HG03575 (cell line): Measurements from ENCODE around the gene EYS.
"Not testable (repeated sequence)": the region's sequence is repeated elsewhere in the genome, so short reads cannot be mapped to it uniquely, and the experiment has no call there.

Source experiments
- ATAC-seq: cut with Tn5 transposase; IDR thresholded peaks from one replicate; pipeline ENCODE4 v1.9.1; 2021; ENCODE audit not compliant: unreplicated experiment, insufficient number of reproducible peaks, low FRiP score; ENCODE audit errors: extremely low read depth

Gene EYS

DNA sequence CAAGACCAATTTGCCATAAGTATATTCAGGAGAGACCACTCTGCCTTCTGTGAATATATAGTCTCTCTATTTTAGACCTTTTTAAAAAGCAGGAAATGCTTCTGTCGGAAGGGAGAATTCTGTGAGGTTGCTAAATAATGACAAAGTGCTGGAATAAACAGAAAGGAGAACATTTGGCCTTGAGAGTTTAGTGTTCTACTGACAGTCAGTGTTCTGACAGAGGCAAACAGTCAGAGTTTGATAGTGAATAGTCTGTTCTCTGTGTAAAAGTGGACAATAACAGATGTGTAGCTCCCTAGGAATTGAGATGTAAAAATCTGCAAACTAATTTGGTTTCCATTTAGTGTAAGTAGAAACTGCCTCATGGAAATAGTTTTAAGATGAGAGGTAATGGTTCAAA is 1850.8 kb downstream of the EYS start:
- no peak for ATAC-seq

DNA sequence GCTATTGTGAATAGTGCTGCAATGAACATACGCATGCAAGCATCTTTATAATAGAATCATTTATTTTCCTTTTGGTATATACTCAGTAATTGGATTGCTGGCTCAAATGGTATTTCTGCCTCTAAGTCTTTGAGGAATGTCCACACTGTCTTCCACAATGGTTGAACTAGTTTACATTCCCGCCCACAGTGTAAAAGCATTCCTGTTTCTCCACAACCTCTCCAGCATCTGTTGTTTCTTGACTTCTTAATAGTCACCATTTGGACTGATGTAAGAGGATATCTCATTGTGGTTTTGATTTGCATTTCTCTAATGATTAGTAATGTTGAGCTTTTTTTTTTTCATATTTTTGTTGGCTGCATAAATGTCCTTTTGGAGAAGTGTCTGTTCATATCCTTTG is 1862.7 kb downstream of the EYS start:
- ATAC-seq: no peak

DNA sequence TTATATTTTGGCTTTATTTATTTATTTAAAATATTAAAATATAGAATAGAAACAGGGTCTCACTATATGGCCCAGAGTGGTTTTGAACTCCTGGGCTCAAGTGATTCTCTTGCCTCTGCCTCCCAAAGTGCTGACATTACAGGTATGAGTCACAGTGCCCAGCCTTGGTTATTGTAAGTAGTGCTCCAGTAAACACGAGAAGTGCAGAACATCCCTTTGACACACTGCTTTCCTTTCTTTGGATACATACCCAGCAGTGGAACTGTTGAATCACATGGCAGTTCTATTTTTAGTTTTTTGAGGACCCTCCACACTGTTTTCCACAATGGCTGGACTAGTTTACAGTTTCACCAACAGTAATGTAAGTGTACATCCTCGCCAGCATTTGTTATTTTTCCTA is 1867.5 kb downstream of the EYS start:
- ATAC-seq: no peak

DNA sequence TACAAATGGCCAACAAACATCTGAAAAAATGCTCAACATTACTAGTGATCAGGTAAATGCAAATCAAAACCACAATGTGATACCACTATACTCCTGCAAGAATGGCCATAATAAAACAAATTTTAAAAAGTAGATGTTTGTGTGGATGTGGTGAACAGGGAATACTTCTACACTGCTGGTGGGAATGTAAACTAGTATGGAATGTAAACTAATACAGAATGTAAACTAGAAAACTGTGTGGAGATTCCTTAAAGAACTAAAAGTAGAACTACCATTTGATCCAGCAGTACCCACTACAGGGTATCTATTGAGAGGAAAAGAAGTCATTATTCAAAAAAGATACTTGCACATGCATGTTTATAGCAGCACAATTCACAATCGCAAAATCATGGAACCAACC is 1878.3 kb downstream of the EYS start:
- ATAC-seq: not testable (repeated sequence)

DNA sequence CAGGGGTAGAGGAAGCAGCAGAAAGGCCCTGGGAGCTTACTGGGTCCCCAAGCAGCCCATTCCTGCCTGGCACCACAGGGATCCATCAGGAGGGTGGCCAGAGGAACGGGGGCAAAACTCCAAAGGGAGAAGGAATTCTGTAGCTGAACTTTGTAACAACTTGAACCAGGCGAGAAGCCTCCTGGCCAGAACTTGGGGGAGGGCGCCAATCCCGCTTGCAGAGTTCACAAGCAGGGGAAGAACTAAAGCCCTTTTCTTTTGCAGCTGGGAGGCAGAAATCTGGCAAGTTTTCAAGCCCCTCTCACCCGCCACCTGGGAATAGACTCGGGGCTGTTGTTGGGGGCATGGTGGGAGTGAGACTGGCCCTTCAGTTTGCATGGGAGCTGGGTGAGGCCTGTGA is 1882.3 kb downstream of the EYS start:
- no peak for ATAC-seq

DNA sequence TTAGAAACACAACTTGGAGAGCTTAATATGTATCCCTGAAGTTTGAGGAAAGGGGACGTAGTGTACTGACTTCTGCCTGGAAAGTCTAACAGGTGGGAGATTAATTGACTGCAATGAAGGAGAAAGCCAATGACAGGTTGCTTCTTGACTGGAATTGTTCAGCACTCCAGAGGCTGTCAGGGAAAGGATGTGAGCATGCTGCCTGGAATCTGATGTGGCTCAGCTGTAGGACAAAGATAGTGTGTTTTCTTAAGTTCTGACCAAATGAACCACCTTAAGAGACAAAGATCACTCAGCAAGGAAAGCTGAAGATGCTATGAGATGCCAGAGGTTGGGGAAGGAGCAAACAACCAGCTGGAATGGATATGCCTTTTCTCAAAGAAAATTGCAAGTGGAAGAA is 1885.6 kb downstream of the EYS start:
- ATAC-seq: no peak

DNA sequence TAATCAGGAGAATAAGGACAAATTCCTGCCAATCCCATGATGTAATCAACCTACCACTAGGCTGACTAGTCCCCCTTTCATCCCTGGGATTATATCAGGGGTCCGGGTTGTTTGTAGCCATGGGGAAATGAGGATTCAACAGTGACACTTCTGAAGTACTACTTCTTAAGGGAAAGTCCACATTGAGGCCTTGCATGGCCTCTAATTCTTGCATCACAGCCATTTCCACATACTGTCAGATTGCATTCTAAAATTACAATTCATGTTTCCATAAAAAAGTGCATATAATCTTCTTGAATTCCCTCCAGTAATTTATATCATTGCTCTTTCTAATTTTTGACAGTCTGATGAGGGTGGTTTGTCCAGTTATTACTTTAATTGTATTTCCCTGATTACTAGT is 1887.2 kb downstream of the EYS start:
- ATAC-seq: no peak

DNA sequence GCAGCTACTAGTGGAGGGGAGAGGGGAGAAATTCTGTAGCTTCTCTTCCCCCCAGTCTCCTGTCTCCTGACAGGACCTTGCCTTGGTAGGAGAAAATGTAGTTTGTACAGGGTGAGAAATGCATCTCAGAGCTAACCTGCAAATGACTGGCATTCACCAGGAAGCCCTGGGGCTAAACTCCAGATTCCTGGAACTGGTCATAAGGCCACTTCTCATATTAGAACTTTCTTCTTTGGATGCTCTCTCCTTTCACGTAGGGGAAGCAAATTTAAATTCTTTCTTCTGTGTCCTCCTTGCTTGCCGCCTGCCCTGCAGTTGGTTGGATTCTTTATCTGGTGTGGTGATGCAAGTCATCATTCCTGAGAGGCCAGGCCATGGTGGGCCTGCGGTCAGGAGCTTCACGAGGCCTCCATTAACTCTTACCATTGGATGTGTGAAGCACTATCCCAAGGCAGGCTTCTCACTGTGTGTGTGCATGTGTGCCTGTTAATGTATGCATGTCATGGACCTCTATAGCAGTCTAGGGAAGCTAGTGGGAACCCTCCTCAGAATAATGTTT is 1889.5 kb downstream of the EYS start:
- ATAC-seq: no peak

DNA sequence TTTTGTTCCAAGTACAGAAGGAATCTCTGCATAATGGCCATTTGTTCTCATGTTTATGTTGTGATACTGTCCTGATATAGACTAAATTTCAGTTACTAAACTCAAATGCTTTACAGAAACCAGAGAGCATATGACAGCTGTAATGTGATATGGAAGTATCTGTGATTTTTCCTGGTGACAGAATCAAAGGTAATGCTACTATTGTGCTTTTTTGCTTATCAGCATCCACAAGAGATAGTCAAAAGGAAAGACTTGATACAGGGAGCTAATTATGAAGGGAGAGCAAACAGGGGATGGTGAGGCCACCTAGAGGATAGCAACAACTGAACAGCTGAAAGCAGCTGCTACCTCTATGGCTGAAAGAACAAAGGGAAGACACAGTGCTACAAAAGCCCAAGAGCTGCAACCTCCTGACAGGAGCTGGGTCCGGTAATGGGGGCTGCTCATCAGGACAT is 1890.0 kb downstream of the EYS start:
- ATAC-seq: no peak

DNA sequence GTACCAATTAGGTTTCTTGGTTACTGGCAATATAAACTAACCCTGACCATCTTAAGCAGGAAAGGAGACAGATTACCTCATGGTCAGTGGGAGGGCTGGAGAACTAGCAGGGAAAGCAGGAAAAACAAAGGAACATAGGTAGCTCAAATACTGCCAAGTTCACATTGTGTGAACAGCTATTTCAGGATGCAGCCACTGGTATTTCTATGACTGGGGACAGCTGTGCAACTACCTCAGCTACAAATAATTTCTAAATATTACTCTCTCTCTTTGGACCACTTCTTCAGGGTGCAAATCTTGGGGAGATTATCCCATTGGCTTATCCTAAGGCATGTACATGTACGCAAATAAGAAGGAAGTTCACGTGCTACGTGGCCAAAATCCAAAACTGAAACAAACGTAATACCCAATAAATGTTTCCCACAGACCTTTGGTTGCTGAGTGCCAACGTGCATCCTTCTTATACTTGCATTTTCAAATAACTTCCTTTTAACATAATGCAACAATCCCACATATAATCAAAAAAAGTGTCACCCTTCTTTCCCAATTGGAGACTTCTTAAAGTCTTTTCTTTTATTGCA is 1890.5 kb downstream of the EYS start:
- ATAC-seq: no peak

DNA sequence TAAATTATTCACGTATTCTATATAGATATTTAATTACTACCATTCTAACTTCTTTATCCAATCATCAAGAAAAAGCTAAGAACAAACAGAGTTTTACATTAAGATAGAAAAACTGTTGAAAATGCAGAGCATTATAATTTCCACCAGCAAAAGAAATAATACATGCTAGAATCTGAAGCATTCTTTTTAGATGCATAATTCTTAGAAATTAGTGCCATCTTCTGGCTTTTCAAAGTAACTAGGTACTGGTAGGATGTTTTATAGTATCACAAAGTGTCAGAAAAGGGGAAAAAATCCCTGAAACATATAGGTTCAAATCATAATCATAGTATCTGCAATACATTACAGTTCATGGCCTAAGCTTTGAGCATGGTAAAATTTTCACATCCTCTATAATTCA is 1892.6 kb downstream of the EYS start:
- ATAC-seq: no peak

DNA sequence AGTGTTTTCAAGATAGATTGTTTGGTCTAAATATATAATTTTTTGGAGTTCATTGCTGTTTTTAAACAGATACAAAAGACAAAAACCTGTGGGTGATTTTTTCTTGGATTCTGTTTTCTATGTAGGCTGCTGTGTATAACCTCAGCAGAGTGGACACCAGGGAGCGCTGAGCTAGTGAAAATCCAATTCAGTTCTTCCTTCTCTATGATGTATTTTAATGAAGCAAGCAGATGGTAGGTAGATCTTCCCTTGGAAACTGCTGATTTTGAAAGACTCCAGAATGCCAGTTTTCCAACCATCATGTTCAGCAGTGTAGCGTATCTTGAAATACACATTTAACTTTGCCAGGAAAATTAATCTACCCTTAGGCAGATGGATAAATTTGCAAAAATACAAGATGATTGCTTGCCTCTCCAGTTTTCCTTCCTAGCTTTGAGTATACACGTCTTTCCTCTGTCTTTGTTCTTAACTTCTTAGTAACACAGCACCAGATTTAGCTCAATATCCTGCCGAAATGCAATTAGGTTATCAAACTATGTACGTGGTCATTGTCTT is 1893.4 kb downstream of the EYS start:
- ATAC-seq: no peak

DNA sequence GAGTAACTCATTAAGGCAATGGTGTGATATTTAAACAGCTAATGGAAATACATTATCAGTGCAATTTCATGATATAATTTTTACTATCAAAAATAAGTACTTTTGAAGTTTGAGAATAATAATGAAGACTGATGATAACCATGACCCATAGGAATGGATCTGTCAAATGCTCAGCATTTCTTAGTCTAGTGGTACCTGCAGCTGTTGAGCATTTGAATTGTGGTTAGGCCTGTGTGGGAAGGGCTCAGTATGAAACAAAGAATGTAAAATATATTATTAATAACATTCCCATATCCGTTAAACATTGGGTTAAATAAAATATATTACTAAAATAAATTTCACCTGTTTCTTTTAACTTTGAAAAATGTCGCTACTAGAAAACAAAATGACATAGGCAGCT is 1898.5 kb downstream of the EYS start:
- ATAC-seq: no peak

DNA sequence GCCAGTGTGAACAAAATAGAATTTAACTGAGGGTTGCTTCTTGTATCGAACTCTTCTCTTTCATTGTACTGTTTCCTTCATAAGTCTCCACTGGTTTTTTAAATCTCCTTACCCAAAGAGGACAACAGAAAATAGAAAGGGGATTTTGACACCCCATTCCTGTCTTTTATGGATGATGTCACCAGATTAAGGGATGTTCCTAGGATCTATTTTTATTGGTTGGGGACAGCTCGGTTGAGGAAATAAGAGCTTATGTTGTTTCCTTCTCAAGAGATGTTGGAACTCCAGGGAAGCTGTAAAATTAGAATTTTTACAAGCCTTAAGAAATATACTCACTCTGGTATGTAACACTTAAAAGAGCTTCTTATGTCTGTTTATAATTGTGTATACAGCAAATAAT is 1900.0 kb downstream of the EYS start:
- ATAC-seq: no peak

DNA sequence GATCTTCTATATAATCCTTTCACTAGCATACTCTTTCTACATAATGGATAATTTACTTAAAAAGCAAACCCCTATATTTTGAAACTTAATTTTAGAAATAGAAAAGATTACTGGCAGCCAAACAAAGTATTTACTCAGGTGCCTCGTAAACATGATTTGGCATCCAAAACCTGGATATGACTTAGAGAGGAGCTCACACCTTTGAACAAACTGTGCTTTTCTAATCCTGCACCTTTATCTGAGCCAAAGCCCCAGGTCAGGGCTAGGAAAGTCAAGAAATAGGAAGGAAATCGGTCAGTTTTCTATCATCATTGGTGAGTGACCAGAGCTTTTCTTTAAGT is 1900.5 kb downstream of the EYS start:
- ATAC-seq: no peak

DNA sequence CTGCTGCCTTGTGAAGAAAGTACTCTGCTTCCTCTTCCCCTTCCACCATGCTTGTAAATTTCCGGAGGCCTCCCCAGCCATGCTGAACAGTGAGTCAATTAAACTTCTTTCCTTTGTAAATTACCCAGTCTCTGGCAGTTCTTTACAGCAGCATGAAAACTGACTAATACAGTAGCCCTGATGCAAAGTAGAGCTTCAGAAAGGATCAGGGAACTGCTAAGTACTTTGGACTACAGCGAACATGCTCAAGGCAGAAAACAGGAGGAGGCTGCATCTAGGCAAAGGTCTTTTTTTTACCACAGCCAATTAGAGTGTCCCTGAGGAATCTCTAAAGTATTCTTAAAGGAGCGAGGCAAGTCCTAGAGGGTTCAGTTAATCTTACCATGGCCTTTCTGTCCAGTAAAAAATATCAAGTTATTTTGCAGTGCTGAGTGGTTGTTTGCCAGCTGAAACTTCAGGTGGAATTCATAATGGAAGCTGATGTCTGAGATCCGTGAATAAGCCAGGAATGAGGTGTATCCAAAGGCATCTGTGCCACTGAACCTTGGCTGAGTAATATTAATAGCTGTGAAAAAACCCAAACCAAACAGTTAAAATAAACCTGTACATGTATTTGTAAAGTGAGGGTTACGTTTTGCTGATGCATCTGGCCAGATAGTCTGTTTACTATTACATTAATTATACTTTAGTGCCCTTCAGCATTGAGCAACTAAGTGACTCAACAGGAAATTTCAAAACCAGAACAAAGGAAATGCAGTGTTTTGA is 1901.0 kb downstream of the EYS start:
- no peak for ATAC-seq

DNA sequence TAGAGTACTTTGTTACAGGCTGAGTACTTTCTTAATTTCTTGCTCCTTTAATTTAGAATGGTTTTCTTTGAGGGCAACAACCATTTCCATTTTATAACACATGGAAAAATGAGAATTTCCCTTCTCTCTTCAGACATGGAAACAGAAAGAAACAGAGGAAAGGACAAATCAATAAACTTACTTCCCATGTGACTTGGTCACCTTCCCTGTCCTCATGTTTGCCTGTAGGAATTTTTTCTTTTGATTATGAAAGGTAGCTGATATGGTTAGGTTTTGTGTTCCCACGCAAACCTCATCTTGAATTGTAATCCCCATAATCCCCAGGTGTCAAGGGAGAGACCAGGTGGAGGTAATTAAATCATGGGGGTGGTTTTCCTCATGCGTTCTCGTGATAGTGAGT is 1901.7 kb downstream of the EYS start:
- ATAC-seq: no peak

DNA sequence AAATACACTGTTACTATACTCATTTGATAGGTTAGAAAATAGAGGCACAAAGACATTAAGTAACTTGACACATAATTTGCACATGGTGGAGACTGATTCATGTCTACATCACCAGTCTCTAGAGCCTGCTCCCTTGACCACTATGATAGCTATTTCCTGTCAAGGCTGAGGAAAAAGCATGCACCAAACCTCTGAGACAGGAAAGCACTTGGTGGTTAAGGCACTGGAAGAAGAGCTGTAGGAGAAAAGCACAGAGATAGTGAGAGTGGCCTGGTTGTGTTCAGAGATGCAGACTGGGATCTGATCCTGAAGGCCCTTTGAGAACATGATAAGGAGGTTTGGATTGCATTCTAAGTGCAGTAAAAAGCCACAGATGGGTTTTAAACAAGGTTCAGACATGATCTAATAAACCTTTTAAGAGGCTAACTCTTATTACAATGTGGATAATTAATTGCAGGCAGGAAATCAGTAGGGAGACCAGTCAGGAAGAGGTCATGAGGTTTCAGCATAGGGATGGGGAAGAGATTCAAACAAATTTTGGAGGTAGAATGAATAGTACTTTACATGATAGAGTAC is 1902.6 kb downstream of the EYS start:
- no peak for ATAC-seq

DNA sequence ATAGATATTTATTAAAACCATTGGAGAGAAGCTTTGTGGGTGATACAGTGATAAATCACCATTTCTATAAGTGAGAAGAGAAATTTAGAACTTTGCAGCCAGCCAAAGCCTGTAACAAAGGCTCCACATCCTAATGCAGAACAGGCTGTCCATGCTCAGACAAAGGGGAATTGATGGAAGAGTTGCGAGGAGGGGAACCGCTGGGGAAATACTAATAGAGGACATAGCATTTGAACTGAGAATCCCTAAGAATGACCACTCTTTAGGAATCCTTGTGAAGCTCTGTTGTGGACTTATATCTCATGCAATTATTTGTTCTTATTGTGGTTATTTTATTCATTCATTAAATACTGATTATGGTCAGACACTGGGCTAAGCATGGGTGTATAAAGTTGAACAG is 1903.7 kb downstream of the EYS start:
- ATAC-seq: no peak

DNA sequence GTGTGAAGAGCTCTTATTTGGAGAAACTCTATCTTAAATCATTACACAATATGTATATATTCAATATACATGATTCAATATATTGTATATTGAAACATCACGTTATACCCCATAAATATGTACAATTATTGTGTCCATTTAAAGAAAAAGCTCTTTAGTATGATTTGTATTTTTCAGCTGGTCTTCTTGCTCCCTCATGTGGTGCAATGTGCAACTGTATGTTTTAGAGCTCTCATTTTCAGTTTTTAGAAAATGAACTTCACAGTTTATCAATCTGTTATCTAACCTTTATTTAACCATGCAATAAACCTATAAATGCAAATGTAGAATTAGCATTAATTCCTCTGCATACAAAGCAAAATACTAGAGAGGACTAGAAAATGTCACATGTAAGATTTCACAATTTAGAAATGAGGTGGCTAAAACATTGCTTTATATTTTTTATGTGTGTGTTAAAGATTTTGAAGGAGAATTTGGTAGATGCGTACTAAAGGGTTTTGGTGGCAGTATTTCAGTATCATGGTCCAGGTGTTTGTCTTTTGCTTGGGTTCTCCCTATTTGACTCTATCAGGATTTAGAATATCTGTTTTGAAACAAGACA is 1904.3 kb downstream of the EYS start:
- no peak for ATAC-seq
